Peyer's patch (tissue), 4 donors: ENCODE results near the gene AGER. TPM values are rescaled to one million over a fixed set of nuclear protein-coding genes. Genes with fewer than 3 reads are reported as not detected.

Experiments used
- DNase-seq, 3 donors: peaks; one replicate each; pipeline ENCODE4 v3.0.0-alpha.2; 2017 to 2019
- H3K27ac ChIP-seq, 4 donors: fragments of 200-600 bp; sonication (generic); one replicate each; pipeline ENCODE4 v1.5.1; 2016 to 2019
- H3K27me3 ChIP-seq, 2 donors: fragments of 200-600 bp; sonication (generic); one replicate each; pipeline ENCODE4 v1.5.1; 2019
- H3K36me3 ChIP-seq, 3 donors: fragments of 200-600 bp; sonication (generic); one replicate each; pipeline ENCODE4 v1.5.1; 2016 to 2019
- H3K4me1 ChIP-seq, 4 donors: fragments of 200-600 bp; sonication (generic); one replicate each; pipeline ENCODE4 v1.5.1; 2016 to 2019
- H3K4me3 ChIP-seq, 4 donors: fragments of 200-600 bp; sonication (generic); 1 replicate in 3 of 4; 2 replicates in 1 of 4; pipeline ENCODE4 v1.5.1; 2016 to 2019; ENCODE audit warnings: mild to moderate bottlenecking in 1 of 4
- H3K9me3 ChIP-seq, 4 donors: fragments of 200-600 bp; sonication (generic); one replicate each; pipeline ENCODE4 v1.5.1; 2016 to 2019; ENCODE audit warnings: mild to moderate bottlenecking in 1 of 4
- CTCF ChIP-seq, 6 experiments: fragments of 450-650 bp in 4 of 6; fragments of 200-600 bp in 2 of 6; sonication (generic) in 1 of 6; IDR thresholded peaks; one replicate each; pipeline ENCODE4 v1.5.1; 2017 to 2019; ENCODE audit warnings: antibody characterized with exemption in 6 of 6, mild to moderate bottlenecking in 3 of 6, moderate library complexity in 1 of 6
- POLR2A ChIP-seq, 2 donors: fragments of 450-650 bp; IDR thresholded peaks; one replicate each; pipeline ENCODE4 v1.5.1; 2017; ENCODE audit warnings: antibody characterized with exemption in 2 of 2, mild to moderate bottlenecking in 2 of 2, moderate library complexity in 2 of 2
- total RNA-seq, 4 donors: library from RNA; depleted of rRNA; stranded (reverse); fragments of >200 nt; gene quantifications; one replicate each; pipeline ENCODE4 v1.1.0, GENCODE V29; 2016

The AGER gene
- 10 to 100 TPM in 2 of 4 donors, 1 to 10 TPM in 2; 2.8 to 31.4 (median 9.2) TPM for total RNA-seq

GRCh38 chr6:32184084-32184640, at the start of gene AGER:
AGER (minus strand) TSS chr6:32184253; CDS start chr6:32184222, 31 bp downstream.
- no peak for TF ChIP-seq POLR2A (IDR thresholded peaks at IDR 0.05)
- TF ChIP-seq CTCF (IDR thresholded peaks at IDR 0.05), result no peak
- peak in 1 of 3 donors; percentile 44 for DNase-seq
- H3K36me3 ChIP-seq, result peaks cover 0 to 66% (median 0%) of the 10 kb centered on the region in 3 donors
- H3K4me3 ChIP-seq, result no peak within 1 kb of the TSS
- peak within 1 kb of the TSS in 3 of 4 donors; percentile 2 to 42 (median 11) for H3K27ac ChIP-seq
- H3K4me1 ChIP-seq, result peaks cover 0 to 54% (median 6%) of the 10 kb centered on the region in 4 donors
- H3K9me3 ChIP-seq, result no peaks in the 10 kb centered on the region
- H3K27me3 ChIP-seq, result no peaks in the 10 kb centered on the region

DNA sequence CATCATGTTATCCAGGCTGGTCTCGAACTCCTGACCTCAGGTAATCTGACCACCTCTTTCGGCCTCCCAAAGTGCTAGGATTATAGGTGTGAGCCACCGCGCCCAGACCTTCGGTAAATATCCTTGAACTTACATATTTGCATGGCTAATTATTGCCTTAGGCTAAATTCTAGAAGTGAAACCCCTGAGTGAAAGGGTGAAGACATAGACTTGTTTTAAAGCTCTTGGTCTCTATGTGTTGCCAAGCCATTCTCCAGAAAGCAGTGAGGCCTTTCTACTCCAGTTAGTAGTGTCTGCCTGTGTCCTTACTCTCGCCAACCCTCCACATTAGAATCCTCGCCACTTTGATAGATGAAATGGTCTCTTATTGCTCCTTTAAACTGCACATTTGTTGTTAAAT, 42.4 kb upstream of the AGER start:
- DNase-seq, result peak in 1 of 3 donors; percentile 31
- Histone ChIP-seq H3K4me3 (no peak overlapping the region), H3K27ac (peak overlapping the region in 1 of 4 donors; percentile 50), H3K27me3 (no peaks in the 10 kb centered on the region), H3K9me3 (no peaks in the 10 kb centered on the region), H3K36me3 (no peaks in the 10 kb centered on the region), H3K4me1 (peaks cover 0 to 7% (median 0%) of the 10 kb centered on the region in 4 donors)
- no peak for TF ChIP-seq CTCF (IDR thresholded peaks at IDR 0.05)
- TF ChIP-seq POLR2A (IDR thresholded peaks at IDR 0.05), result no peak

- TF ChIP-seq POLR2A (IDR thresholded peaks at IDR 0.05) (no peak), CTCF (IDR thresholded peaks at IDR 0.05) (no peak)
- H3K36me3 ChIP-seq, result no peaks in the 10 kb centered on the region
- H3K27ac ChIP-seq, result peak overlapping the region in 2 of 4 donors; percentile 3 to 63
- H3K27me3 ChIP-seq, result no peaks in the 10 kb centered on the region
- H3K9me3 ChIP-seq, result no peaks in the 10 kb centered on the region
- peak in 2 of 3 donors; percentile 65 to 69 for DNase-seq
- H3K4me3 ChIP-seq, result no peak overlapping the region
- peaks cover 0 to 7% (median 0%) of the 10 kb centered on the region in 4 donors for H3K4me1 ChIP-seq
Observed at GRCh38 chr6:32224696-32225095, 40.6 kb upstream of the AGER start.

- Histone ChIP-seq H3K4me1 (peaks cover 0 to 7% (median 0%) of the 10 kb centered on the region in 4 donors), H3K4me3 (peak within 1 kb of the TSS in 1 of 4 donors; percentile 3), H3K27me3 (no peaks in the 10 kb centered on the region), H3K27ac (peak within 1 kb of the TSS; percentile 3 to 63 (median 22)), H3K9me3 (no peaks in the 10 kb centered on the region), H3K36me3 (no peaks in the 10 kb centered on the region)
- no peak for DNase-seq
- TF ChIP-seq CTCF (IDR thresholded peaks at IDR 0.05) (no peak), POLR2A (IDR thresholded peaks at IDR 0.05) (no peak)
Observed at GRCh38 chr6:32223258-32224235, 39.5 kb upstream of the AGER start, which contains the start of gene NOTCH4. NOTCH4 (minus strand) TSS chr6:32224067; CDS start chr6:32223928, 139 bp downstream.

GRCh38 chr6:32222333-32223230, 38.5 kb upstream of the AGER start:
- Histone ChIP-seq H3K36me3 (no peaks in the 10 kb centered on the region), H3K27ac (no peak overlapping the region), H3K27me3 (no peaks in the 10 kb centered on the region), H3K4me1 (peaks cover 0 to 7% (median 0%) of the 10 kb centered on the region in 4 donors), H3K9me3 (no peaks in the 10 kb centered on the region), H3K4me3 (no peak overlapping the region)
- peak in 1 of 3 donors; percentile 37 for DNase-seq
- no peak for TF ChIP-seq CTCF (IDR thresholded peaks at IDR 0.05)
- no peak for TF ChIP-seq POLR2A (IDR thresholded peaks at IDR 0.05)
